ENCODE measurements around the gene TDRD9. TPM values are rescaled to one million over a fixed set of nuclear protein-coding genes. Genes with fewer than 3 reads are reported as not detected.

The TDRD9 gene
- total RNA-seq, 1 donor from 2014 or later, result 0.96 TPM

- DNase-seq (ENCODE audit: low spot score), result no peak
Observed at GRCh38 chr14:104090071-104090748, 162.0 kb downstream of the TDRD9 start.

GRCh38 chr14:104091061-104091926 lies 163.0 kb downstream of the TDRD9 start:
- DNase-seq (ENCODE audit: low spot score), result peak; percentile 57

- no peak for DNase-seq (ENCODE audit: low spot score)
Observed at GRCh38 chr14:104091927-104092771, 163.9 kb downstream of the TDRD9 start.

GRCh38 chr14:104092931-104093365 lies 164.7 kb downstream of the TDRD9 start:
- no peak for DNase-seq (ENCODE audit: low spot score)

- DNase-seq (ENCODE audit: low spot score), result no peak
Observed at GRCh38 chr14:104093366-104094055, 165.3 kb downstream of the TDRD9 start.

GRCh38 chr14:104094056-104094708 lies 165.9 kb downstream of the TDRD9 start:
- DNase-seq (ENCODE audit: low spot score), result no peak

GRCh38 chr14:104094709-104095425 lies 166.6 kb downstream of the TDRD9 start:
- no peak for DNase-seq (ENCODE audit: low spot score)

GRCh38 chr14:104095426-104096310 lies 167.4 kb downstream of the TDRD9 start:
- DNase-seq (ENCODE audit: low spot score), result no peak

- no peak for DNase-seq (ENCODE audit: low spot score)
Observed at GRCh38 chr14:104096318-104096717, 168.1 kb downstream of the TDRD9 start.

- DNase-seq (ENCODE audit: low spot score), result no peak
Observed at GRCh38 chr14:104096751-104097700, 168.8 kb downstream of the TDRD9 start.

- no peak for DNase-seq (ENCODE audit: low spot score)
Observed at GRCh38 chr14:104098272-104099095, 170.2 kb downstream of the TDRD9 start.

GRCh38 chr14:104099096-104100041 lies 171.1 kb downstream of the TDRD9 start:
- no peak for DNase-seq (ENCODE audit: low spot score)

GRCh38 chr14:104100171-104101085 lies 172.2 kb downstream of the TDRD9 start:
- DNase-seq (ENCODE audit: low spot score), result no peak

GRCh38 chr14:104101086-104101621 lies 172.9 kb downstream of the TDRD9 start:
- DNase-seq (ENCODE audit: low spot score), result no peak
